GM06990 (cell line): ENCODE data around the gene CDC42EP3.

Experiments used
- DNase-seq: peaks from one replicate; pipeline ENCODE4 v3.0.0-alpha.2; 2011; ENCODE audit not compliant: insufficient read length; ENCODE audit errors: extremely low read depth
- H3K27me3 ChIP-seq: replicated peaks from 2 replicates; pipeline ENCODE4 v1.6.0; 2011; ENCODE audit warnings: low read length; ENCODE audit not compliant: control insufficient read depth, insufficient read depth
- H3K36me3 ChIP-seq: 2 replicates; pipeline ENCODE4 v1.5.1; 2011; ENCODE audit warnings: low read length; ENCODE audit not compliant: control insufficient read depth, insufficient read depth
- H3K4me3 ChIP-seq: replicated peaks from 2 replicates; pipeline ENCODE4 v1.5.1; 2011; ENCODE audit warnings: low read depth, mild to moderate bottlenecking, control low read depth, low read length
- TF ChIP-seq, protein P1 (sequence below): IDR thresholded peaks from 2 replicates; pipeline ENCODE4 v1.5.1; 2011; ENCODE audit warnings: low read length, control low read depth, mild to moderate bottlenecking, inconsistent platforms; ENCODE audit not compliant: insufficient read depth, poor library complexity, severe bottlenecking

The CDC42EP3 gene

GRCh38 chr2:37706334-37707183 is 35.1 kb upstream of the CDC42EP3 start:
- DNase-seq: no peak
- TF ChIP-seq, protein P1, sequence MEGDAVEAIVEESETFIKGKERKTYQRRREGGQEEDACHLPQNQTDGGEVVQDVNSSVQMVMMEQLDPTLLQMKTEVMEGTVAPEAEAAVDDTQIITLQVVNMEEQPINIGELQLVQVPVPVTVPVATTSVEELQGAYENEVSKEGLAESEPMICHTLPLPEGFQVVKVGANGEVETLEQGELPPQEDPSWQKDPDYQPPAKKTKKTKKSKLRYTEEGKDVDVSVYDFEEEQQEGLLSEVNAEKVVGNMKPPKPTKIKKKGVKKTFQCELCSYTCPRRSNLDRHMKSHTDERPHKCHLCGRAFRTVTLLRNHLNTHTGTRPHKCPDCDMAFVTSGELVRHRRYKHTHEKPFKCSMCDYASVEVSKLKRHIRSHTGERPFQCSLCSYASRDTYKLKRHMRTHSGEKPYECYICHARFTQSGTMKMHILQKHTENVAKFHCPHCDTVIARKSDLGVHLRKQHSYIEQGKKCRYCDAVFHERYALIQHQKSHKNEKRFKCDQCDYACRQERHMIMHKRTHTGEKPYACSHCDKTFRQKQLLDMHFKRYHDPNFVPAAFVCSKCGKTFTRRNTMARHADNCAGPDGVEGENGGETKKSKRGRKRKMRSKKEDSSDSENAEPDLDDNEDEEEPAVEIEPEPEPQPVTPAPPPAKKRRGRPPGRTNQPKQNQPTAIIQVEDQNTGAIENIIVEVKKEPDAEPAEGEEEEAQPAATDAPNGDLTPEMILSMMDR: no peak
- H3K27me3 ChIP-seq: no peaks in the 10 kb centered on the region
- no peaks in the 10 kb centered on the region for H3K36me3 ChIP-seq
- no peak overlapping the region for H3K4me3 ChIP-seq

DNA sequence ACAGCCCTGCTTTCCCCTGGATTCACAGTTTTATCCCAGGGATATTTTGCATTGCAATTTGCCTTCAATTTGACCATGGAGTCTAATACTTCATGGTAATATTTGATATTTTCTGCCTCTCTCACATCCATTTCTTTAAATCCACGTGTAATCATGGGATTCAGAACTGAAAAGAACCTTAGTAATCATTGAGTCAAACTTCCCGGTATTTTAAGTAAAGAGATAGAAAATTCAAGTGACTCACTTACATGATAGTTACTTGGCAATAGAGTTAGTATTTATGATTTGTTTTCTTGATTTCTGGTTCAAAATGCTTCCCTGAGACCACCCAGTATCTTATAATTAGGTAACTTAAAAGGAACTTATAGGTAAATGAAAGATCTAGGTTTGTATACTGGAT is 33.7 kb upstream of the CDC42EP3 start:
- Histone ChIP-seq H3K36me3 (no peaks in the 10 kb centered on the region), H3K27me3 (no peaks in the 10 kb centered on the region), H3K4me3 (no peak overlapping the region)
- DNase-seq: no peak
- TF ChIP-seq, protein P1: no peak

DNA sequence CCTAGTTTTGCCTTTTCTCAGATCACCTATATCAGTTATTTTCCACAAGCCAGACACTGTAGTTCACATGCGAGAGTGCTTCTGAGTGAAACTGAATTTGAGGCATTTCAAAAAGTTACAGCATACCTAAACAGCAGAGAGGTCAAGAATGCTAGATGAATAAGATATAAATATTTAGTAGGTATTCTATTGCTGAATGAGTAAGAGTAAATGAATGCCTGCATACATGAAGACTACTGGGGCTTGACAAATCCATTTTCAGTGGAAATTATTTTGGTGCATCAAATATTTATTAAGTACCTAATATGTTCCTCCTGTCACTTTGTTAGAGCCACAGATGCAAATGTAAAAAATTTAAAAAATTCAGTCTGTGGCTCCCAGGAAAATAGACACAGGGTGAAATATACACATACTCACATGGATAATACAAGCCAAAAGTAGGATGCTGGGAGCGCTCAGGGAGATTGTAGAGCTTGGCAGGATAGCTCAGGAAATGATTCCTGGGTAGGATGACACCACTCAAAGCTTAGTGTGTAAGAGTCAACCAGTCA is 27.6 kb upstream of the CDC42EP3 start:
- Histone ChIP-seq H3K4me3 (no peak overlapping the region), H3K36me3 (no peaks in the 10 kb centered on the region), H3K27me3 (no peaks in the 10 kb centered on the region)
- TF ChIP-seq, protein P1: no peak
- no peak for DNase-seq

DNA sequence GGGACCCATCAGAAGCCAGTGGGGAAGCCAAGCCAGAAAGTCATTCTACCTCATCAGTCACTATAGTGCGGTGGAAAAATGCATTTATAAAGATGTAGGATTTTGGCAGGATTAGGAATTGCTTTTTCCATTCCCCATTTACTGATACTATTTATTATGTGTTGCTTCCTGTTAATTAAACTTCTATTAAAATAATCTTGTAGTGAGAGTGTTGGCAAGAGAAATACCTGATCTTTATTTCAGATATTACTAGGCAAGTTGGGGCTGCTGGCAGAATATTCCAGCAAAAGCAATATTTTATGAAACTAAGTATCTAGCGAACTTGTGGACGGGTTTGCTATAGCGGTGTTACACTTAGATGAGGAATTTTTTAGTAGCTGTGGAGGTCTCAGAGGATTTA is 23.9 kb upstream of the CDC42EP3 start:
- H3K27me3 ChIP-seq: no peaks in the 10 kb centered on the region
- H3K36me3 ChIP-seq: no peaks in the 10 kb centered on the region
- DNase-seq: no peak

DNA sequence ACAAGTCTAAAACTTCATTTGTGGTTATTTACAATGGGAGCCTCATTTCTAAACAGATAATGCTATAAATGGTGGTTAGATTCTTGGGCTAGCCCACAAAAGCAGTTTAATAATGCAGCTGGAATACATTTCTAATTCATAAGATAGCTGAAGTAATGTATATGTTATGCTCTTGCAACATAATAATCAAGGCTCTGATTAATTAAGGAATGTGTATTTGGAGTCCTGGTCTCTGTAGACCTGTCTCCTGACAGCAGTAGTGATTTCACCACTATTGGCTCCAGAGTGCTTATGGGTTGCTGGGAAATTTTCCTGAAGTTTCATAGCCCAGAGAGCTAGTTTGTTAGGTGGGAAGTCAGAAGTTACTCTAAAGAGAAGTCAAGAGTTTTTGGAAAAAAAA is 21.3 kb upstream of the CDC42EP3 start:
- no peaks in the 10 kb centered on the region for H3K36me3 ChIP-seq
- no peak overlapping the region for H3K4me3 ChIP-seq
- H3K27me3 ChIP-seq: no peaks in the 10 kb centered on the region
- DNase-seq: no peak
- TF ChIP-seq, protein P1: no peak

More for the DNA sequence above, 23.9 kb upstream of the CDC42EP3 start:
- TF ChIP-seq, protein P1: no peak
- no peak overlapping the region for H3K4me3 ChIP-seq
